Neural cell (in vitro differentiated cells): ENCODE data around the gene PPP1R12A.

Source experiments
- TAF1 ChIP-seq: IDR thresholded peaks from 2 replicates; pipeline ENCODE4 v1.6.1; 2012; ENCODE audit warnings: low read depth
- TF ChIP-seq, protein P1 (sequence below): IDR thresholded peaks from 2 replicates; pipeline ENCODE4 v1.6.1; 2012; ENCODE audit warnings: borderline replicate concordance

GRCh38 chr12:79932357-79932756 is 2.5 kb downstream of the PPP1R12A start:
- no peak for TF ChIP-seq TAF1
- TF ChIP-seq, protein P1, sequence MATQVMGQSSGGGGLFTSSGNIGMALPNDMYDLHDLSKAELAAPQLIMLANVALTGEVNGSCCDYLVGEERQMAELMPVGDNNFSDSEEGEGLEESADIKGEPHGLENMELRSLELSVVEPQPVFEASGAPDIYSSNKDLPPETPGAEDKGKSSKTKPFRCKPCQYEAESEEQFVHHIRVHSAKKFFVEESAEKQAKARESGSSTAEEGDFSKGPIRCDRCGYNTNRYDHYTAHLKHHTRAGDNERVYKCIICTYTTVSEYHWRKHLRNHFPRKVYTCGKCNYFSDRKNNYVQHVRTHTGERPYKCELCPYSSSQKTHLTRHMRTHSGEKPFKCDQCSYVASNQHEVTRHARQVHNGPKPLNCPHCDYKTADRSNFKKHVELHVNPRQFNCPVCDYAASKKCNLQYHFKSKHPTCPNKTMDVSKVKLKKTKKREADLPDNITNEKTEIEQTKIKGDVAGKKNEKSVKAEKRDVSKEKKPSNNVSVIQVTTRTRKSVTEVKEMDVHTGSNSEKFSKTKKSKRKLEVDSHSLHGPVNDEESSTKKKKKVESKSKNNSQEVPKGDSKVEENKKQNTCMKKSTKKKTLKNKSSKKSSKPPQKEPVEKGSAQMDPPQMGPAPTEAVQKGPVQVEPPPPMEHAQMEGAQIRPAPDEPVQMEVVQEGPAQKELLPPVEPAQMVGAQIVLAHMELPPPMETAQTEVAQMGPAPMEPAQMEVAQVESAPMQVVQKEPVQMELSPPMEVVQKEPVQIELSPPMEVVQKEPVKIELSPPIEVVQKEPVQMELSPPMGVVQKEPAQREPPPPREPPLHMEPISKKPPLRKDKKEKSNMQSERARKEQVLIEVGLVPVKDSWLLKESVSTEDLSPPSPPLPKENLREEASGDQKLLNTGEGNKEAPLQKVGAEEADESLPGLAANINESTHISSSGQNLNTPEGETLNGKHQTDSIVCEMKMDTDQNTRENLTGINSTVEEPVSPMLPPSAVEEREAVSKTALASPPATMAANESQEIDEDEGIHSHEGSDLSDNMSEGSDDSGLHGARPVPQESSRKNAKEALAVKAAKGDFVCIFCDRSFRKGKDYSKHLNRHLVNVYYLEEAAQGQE: no peak
